Measurements from ENCODE around the gene SPRYD3.
"Not testable (repeated sequence)": the region's sequence is repeated elsewhere in the genome, so short reads cannot be mapped to it uniquely, and the experiment has no call there.

SPRYD3 gene

DNA sequence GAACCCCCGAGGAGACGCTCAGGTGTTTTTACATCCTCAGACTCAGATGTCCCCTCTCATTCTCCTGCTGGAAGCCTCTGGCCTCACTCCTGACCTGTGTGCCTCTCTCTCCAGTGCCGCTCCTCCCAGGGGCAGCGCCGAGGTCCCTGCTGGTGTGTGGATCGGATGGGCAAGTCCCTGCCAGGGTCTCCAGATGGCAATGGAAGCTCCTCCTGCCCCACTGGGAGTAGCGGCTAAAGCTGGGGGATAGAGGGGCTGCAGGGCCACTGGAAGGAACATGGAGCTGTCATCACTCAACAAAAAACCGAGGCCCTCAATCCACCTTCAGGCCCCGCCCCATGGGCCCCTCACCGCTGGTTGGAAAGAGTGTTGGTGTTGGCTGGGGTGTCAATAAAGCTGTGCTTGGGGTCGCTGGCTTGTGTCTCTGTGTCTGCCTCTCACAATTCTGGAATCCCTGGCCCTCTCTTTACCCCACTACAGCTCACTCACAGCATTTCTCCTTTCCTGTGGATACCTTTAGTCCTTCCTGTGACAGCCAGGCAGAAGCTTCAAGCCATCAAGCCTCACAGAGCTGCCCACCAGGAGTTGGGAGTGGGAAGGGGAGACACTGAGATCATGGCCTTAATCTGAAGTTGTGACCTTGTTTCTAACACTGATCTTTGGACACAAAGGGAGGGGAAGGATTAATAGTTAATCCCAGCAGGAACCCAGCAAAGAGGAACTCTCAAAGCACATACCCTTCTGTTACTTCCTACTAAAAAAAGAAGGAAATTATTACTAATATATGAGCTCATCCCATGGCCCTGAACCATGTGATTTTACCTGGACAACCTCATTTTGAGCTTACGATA lies 23.0 kb upstream of the SPRYD3 start:
- no peak for DNase-seq (ENCODE audit: low spot score)

DNA sequence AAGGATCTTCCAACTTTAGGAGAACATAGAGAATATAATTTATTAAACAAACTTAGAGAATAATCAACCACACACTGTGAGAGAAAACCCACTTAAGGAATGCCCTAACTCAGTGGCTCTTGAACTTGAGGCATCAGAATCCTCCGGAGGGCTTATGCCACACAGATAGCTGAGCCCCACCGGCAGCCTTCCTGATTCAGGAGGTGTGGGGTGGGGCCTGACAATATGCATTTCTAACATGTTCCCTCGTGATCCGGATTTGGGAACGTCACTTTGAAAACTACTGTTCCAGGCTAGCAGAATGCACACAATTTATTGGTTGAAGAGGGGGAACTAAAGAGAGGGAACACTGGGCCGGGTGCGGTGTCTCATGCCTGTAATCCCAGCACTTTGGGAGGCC lies 22.1 kb upstream of the SPRYD3 start:
- no peak for DNase-seq (ENCODE audit: low spot score)

DNA sequence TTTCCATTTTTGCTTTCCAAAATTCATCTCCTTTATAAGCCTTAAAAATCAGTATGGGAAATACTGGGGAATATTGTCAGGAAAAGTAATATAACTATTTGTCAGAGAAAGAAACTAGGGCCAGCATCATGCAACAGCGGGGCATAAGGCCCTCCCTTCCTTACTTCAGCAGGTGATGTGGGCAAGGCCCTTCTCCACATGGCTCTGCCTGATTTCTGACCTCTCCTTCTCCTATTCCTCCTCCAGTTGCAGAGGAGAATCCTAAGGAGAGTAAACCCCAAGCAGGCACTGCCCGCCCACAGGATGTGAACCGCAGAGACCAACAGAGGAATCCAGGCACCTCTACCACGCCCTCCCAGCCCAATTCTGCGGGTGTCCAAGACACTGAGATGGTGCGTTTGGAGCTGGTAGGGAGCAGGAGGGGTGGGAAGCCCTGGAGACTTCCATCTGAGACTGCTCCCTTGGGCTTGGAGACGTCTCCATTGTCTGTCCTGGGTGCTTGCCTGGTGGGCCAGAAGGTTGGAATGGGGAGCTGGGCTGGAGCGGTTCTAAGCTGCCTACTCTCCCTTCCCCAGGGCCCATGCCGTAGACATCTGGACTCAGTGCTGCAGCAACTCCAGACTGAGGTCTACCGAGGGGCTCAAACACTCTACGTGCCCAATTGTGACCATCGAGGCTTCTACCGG lies 21.4 kb upstream of the SPRYD3 start:
- no peak for DNase-seq (ENCODE audit: low spot score)

DNA sequence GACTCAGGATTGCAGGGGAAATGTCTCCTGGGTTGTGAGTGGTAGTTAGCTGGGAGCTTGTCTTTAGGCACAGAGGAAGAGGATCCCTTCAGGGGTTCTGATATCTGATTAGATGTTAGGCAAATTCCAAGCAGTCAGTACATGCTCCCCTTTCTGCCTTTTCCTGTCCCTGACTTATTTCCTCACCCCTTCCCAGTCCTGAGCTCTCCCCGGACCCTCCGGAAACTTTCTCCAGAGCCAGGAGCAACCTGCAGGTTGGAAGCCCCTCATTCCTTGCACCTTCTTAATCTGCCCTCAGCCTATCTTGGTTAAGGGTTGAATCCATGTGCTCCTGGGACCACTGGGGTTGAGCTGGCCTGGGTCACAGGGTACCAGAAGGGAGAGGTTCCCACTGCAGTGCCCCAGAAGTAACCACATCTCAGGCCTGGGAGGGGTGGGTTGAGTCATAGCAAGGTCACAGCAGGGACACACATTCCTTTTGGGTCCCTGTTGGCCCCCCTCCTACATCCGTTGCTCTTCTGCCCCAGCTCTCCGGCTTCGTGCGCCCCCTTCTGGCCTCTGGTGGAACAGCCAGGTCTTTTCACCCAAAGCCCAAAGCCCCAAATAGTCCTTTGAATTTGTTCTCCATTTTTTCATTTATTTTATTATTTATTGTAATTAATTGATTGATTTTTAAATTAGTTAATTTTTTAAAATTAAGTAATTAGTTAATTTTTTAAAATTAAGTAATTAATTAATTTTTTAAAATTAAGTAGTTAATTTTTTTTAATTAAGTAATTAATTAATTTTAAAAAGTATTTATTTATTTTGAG lies 20.1 kb upstream of the SPRYD3 start:
- peak; percentile 99 for DNase-seq (ENCODE audit: low spot score)

DNA sequence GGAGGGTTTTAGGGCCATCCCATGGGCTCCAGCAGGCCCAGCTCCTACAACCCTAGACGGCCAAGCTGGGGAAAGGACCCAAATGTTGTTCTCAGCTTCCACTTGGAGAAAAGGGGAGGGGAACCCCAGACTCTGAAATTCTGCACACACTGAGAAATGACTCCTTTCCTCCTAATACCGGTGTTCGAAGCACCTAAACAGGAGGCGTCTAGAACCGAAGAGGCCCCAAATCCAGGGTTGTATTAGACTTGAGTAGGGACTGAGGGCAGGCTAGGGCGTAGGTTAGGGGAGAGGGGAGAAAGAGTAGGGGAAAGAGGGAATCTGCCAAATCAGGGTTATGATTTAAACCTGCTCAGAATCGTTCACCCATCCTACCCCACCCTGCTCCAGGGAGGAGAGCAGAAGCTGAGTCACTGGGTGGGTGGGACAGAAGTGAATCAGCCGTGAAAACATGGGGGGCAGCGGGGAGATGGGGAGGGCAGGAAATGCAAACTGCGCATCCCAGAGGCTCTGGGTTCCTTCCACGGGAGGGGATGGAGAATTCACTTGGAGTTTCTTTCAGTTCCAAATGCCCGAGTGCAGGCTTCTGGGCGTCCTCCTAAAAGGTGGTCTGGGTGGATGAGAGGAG lies 19.3 kb upstream of the SPRYD3 start:
- peak; percentile 86 for DNase-seq (ENCODE audit: low spot score)

DNA sequence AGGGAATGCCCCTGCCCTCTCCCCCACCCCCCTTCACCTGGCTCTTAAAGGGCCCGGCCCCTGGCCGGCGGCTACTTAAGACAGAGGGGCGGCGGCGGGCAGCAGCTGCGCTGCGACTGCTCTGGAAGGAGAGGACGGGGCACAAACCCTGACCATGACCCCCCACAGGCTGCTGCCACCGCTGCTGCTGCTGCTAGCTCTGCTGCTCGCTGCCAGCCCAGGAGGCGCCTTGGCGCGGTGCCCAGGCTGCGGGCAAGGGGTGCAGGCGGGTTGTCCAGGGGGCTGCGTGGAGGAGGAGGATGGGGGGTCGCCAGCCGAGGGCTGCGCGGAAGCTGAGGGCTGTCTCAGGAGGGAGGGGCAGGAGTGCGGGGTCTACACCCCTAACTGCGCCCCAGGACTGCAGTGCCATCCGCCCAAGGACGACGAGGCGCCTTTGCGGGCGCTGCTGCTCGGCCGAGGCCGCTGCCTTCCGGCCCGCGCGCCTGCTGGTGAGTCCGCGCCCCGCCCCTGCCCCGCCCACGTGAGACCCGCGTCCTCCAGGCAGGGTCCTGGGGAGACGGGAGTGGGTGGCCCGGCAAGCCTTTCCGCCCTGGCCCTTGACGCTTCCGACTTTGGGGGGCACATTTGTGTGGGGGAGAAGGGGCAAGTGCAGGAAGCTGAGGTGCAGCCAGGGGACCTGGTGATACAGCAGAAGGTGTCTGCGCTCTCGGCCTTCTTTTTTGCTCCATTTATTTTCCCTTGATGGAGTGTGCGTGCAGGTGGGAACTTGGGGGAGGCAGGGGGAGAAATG lies 18.6 kb upstream of the SPRYD3 start, which contains the start of gene IGFBP6:
Gene IGFBP6 (plus strand): TSS at position 104 of the 790 bp plus-strand sequence. CDS start 51 bp downstream, at position 155.
- DNase-seq (ENCODE audit: low spot score) = peak; percentile 44

DNA sequence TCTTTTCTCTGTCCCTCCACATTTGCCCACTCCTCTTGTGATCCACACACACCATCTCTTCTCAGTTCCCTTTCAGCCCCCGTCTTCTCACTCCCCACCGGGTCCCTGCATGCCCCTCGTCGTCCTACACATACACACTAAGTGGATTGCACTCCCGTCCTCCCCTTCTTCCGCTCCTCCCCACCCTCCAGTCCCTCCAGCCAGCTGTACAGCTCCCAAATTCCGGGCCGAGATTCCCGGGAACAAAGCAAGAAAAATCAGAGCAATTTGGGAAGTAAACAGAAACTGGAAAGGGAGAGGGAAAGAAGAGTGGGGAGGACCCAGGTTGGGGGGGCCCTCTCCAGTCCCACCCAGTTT lies 18.0 kb upstream of the SPRYD3 start:
- DNase-seq (ENCODE audit: low spot score) = peak; percentile 60

DNA sequence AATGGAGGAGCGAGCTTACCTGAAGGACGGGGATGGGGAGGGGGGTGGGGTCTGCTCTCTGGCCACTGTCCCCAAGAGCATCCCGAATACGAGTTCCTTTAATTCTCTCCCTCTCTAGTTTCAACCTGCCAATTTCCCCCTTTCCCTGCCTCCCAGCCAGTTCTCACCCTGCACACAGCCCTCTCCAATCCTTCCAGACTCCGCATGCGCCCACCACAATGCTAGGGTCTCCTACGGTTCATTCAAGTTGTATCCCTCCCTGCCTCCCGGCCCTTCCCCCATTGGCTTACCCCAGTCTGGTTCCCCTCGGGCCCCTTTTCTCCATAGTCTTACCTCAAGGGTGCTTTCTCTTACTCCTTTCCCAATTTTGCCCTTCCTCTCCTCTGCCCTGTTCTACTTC lies 17.6 kb upstream of the SPRYD3 start:
- DNase-seq (ENCODE audit: low spot score) = no peak

DNA sequence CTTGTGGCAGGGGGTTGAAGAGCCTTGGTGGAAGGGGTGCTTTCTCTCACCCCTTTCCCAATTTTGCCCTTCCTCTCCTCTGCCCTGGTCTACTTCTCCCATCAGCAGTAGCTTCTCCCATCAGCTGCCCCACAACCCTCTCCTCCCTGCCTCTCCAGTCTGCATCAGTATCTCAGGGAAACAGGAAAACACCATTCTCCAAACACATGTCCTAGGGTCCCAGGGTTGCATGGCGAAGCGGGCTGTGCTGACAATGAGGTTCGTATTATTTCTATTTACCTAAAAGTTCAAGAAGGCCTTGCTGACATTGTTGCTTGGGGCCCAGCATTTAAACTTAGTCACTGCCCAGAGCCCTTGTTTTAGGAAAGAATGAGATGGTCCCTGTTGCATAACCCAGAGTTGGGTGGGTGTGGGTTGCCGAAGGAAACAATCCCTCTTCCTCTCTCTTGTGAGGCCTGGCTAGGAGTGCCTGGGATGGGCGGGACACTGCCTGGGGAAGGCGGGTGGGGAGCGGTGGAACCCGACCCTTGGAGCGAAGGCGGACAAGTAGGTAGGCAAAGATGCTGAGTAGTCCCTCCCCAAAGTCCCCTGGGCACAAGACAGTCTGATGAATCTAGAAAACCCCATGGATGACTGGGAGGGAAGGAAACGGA lies 17.0 kb upstream of the SPRYD3 start:
- no peak for DNase-seq (ENCODE audit: low spot score)

DNA sequence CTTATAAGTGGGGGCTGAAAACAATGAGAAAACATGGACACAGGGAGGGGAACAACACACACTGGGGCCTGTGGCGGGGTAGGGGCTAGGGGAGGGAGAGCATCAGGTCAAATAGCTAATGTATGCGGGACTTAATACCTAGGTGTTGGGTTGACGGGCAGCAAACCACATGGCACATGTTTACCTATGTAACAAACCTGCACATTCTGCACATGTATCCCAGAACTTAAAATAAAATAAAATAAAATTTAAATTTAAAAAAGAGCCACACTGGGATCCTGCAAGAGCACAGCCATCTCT lies 16.4 kb upstream of the SPRYD3 start:
- DNase-seq (ENCODE audit: low spot score) = not testable (repeated sequence)

DNA sequence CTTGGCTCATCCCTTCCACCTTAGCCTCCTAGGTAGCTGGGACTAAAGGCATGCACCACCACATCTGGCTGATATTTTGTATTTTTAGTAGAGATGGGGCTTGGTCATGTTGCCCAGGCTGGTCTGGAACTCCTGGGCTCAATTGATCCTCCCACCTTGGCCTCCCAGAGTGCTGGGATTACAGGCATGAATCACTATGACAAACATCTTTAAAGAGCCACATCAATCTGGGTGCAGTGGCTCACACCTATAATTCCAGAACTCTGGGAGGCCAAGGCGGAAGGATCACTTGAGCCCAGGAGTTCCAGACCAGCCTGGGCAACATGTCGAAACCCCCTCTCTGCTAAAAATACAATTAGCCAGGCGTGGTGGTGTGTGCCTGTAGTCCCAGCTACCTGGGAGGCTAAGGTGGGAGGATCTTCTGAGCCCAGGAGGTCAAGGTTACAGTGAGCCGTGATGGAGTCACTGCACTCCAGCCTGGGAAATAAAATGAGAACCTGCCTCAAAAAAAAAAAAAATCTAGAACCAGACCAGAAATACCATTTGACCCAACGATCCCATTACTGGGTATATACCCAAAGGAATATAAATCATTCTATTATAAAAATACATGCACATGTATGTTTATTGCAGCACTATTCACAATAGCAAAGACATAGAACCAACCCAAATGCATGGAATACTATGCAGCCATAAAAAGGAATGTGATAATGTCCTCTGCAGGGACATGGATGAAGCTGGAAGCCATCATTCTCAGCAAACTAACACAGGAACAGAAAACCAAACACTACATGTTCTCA lies 15.8 kb upstream of the SPRYD3 start:
- not testable (repeated sequence) for DNase-seq (ENCODE audit: low spot score)

DNA sequence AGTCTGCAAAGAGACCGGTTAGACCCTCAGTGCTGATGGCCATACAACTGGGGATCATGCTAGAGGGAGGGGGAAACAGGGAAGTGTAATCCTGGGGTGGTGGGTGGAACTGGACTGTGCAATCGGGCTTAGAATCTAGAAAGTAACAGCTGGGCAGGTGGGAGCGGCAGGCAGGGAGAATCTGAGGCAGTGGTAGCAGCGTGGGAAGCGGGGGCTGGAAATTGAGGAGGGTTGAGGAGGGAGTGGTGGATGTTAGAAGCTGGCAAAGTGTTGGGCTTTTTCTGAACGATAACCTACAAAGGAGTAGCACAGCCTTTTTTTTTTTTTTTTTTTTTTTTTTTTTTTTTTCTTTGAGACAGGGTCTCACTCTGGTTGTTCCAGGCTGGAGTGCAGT lies 15.2 kb upstream of the SPRYD3 start:
- DNase-seq (ENCODE audit: low spot score) = no peak

DNA sequence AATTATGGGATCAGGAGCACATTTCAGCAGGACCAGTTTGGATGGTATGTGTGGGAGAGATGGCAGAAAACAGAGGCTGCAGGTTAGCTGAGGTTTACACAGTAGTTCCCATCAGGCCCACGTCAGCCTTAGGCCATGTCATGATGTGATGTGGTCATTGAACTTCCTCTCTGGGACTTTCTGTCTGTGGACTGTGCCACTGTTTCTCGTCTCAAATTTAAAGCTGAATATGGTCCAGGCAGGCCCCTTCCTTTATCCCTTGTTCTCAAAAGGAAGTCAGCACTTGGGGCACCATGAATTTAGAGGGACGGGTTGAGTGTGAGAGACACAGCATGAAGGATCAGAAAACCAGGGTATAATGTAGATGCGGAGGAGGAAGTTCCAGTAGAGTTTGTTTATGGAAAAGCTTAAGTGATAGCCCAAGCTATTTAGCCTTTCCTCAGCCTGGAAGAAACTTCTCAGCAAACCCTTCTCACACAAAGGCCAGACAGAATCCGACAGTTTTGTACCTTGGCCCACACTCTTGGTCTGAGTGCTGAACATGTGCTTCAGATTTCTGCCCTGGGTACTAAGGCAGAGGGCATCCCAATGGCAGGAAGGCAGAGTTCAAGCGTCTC lies 14.7 kb upstream of the SPRYD3 start:
- no peak for DNase-seq (ENCODE audit: low spot score)

DNA sequence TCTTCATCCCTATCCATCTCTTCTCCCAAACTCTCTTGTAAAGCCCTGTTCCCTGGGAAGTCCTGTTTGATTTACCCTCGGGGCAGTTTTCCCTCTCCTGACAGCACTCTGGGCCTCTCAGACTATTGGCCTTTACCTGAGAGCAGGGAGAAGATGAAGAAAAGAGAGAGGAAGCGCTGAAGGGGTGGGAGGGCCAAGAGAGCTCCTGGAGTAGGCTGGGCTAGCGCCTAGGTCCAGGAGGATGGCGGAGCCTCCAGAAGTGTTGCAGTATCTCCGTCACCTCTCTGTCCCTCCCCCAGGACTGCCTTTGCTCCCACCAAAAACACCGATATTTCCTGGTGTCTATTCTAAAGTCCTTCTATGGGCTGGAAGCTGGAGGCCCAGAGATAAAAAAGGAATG lies 12.6 kb upstream of the SPRYD3 start:
- no peak for DNase-seq (ENCODE audit: low spot score)

DNA sequence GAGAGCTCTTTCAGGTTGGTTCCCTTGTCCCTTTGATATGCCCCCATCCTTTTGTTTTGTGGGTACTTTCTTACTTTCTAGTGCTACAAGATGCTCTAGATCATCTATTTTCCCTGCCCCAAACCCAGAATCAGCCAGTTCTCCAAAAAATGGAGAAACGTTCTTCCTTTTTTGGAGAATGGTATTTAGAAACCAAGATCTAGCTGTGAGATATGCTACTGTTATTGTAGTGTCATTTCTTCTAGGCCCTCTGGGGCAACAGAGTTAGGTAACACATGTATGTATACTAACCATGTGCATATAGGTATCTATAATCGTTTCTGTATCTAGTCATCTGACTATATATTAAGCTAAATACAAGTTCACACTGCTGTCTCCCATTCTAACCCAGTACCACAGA lies 11.4 kb upstream of the SPRYD3 start:
- DNase-seq (ENCODE audit: low spot score) = no peak

DNA sequence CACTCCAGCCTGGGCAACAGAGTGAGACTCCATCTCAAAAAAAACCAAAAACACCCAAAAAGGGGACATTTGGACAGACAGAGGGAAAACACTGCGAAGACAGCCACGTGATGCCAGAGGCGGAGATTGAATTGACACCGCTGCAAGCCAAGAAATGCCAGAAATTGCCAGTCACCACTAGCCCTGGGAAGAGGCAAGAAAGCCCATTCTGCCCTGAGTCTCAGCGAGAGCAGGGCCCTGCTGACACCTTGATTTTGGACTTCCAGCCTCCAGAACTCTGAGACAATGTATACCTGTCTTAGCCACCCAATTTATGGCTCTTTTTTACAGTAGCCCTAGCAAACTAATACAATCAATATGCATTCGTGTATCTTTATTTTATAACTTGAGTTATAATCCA lies 10.9 kb upstream of the SPRYD3 start:
- DNase-seq (ENCODE audit: low spot score) = no peak

DNA sequence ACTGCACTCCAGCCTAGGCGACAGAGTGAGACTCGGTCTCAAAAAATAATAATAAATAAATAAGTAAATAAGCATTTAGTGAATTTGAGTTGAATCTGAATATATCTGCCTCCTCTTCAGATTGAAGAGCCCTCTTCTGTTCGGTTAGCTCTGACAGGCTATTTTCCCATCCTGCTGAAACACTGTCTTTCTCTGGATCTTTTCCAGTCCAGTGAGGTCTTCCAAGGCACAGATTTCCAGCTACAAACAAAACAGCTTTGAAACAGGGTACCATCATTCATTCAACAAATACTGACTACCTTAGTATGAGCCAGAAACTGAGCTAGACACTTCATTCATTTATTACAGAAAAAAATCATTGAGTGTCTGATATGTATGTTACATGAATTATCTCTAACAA lies 7.2 kb upstream of the SPRYD3 start:
- no peak for DNase-seq (ENCODE audit: low spot score)

DNA sequence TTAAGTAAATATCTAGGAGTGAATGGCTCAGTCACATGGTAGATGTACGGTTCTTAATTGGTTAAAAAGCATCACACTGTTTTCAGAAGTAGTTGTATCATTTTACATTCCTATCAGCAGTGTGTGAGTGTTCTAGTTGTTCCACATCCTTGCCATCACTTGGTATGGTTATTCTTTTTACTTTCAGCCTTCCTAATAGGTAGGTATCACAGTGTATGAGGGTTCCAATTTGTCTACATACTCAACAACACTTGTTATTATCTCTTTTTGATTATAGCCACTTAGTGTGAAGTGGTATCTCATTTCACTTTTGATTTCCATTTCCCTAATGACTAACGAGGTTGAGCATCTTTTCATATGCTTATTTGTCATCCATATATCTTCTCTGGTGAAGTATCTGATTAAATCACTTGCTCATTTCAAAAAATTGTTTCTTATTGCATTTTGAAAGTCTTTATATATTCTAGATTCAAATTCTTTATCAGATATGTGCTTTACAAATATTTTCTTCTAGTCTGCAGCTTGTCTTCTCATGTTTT lies 3.5 kb upstream of the SPRYD3 start:
- DNase-seq (ENCODE audit: low spot score) = no peak

DNA sequence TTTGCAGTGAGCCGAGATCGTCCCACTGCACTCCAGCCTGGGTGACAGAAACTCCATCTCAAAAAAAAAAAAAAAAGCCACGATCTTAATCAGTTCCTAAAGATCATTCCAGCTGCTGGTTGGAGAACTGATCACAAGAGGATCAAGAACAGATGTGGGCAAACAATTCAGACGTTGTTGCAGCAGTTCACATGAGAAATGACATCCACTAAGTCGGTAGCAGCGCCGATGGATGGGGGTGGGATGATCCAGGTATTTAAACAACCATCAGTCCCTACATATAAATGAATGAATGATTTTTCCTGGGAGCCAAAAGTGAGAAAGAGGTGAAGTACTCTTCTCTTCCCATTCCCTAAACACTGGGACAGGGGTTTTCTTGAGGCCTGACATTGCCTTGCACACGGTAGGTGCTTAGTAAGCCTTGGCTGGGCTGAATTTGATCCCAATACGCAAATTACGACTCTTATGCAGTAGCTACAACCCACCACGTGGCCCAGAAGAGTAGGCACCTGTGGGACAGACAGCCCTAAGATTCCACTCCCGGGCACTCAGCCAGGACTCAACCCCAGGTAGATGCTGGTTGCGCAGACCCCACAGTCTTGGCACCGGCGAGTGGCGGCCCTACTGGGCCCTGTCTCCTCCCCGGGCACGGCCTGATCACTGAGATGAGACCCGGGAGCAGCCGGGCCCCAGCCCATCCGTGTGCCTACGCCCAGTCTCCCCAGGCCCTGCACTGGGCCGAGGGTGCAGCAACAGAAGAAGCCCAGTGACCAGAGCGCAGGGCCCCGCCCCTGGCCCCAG lies 565 bp downstream of the SPRYD3 start:
- no peak for DNase-seq (ENCODE audit: low spot score)
